IMR-90 (cell line): Measurements from ENCODE around the gene MRPL41. TPM values are rescaled to one million over a fixed set of nuclear protein-coding genes. Genes with fewer than 3 reads are reported as not detected.
A peak's percentile ranks its signal among the peaks of the same experiment; 100 is the strongest.

Experiments used
- ATAC-seq: fragments of 200-7000 bp; cut with Tn5 transposase; 2 replicates; pipeline ENCODE4 v1.9.1; 2020; ENCODE audit warnings: low read depth, mild to moderate bottlenecking, moderate library complexity
- BruUV-seq: library from RNA; stranded (reverse); fragments of 400-500 nt; replicated peaks from 2 replicates; lab custom pipeline; 2021; lab: Mats Ljungman, UMichigan
- CTCF ChIA-PET: fragments of 300-600 bp; formaldehyde crosslinking; extraction: SDS; loops from one replicate; lab custom pipeline; 2021; ENCODE audit warnings: antibody characterized with exemption; lab: Yijun Ruan, JAX
- POLR2A ChIA-PET: fragments of 300-600 bp; sonication (Branson Sonifier 250); formaldehyde crosslinking; loops from one replicate; lab custom pipeline; 2022; ENCODE audit warnings: antibody characterized with exemption; ENCODE audit not compliant: unreplicated experiment; lab: Charles Lee
- DNase-seq: peaks from one replicate; pipeline ENCODE4 v3.0.0; 2013
- H2AFZ ChIP-seq: replicated peaks from 2 replicates; pipeline ENCODE3; 2013; ENCODE audit warnings: low read length, mild to moderate bottlenecking; ENCODE audit not compliant: poor library complexity
- H2AK5ac ChIP-seq: 2 replicates; pipeline ENCODE4 v1.6.1; 2013; ENCODE audit warnings: low read depth, low read length, inconsistent platforms
- H2AK9ac ChIP-seq: replicated peaks from 2 replicates; pipeline ENCODE3; 2013; ENCODE audit warnings: mild to moderate bottlenecking, low read depth, low read length, moderate library complexity; ENCODE audit not compliant: poor library complexity
- H2BK120ac ChIP-seq: 2 replicates; pipeline ENCODE4 v1.6.1; 2013; ENCODE audit warnings: low read depth, low read length, inconsistent platforms
- H2BK15ac ChIP-seq: 3 replicates; pipeline ENCODE4 v1.6.1; 2013; ENCODE audit warnings: low read depth, low read length, inconsistent platforms
- H2BK20ac ChIP-seq: 2 replicates; pipeline ENCODE4 v1.6.1; 2013; ENCODE audit warnings: low read depth, mild to moderate bottlenecking, inconsistent platforms, low read length, moderate library complexity
- H2BK5ac ChIP-seq: 2 replicates; pipeline ENCODE4 v1.6.1; 2013; ENCODE audit warnings: mild to moderate bottlenecking, low read depth, low read length, inconsistent platforms; ENCODE audit not compliant: poor library complexity, severe bottlenecking
- H3K14ac ChIP-seq: replicated peaks from 2 replicates; pipeline ENCODE4 v1.6.1; 2013; ENCODE audit warnings: low read depth, low read length, inconsistent platforms
- H3K18ac ChIP-seq: 2 replicates; pipeline ENCODE4 v1.6.1; 2013; ENCODE audit warnings: low read depth, low read length, control low read depth
- H3K23ac ChIP-seq: 2 replicates; pipeline ENCODE4 v1.6.1; 2013; ENCODE audit warnings: low read depth, low read length, inconsistent platforms
- H3K27ac ChIP-seq: 2 replicates; pipeline ENCODE4 v1.5.1; 2013; ENCODE audit warnings: mild to moderate bottlenecking, control low read depth, low read length; ENCODE audit not compliant: insufficient read depth
- H3K27me3 ChIP-seq: 2 replicates; pipeline ENCODE4 v1.6.1; 2013; ENCODE audit warnings: low read length; ENCODE audit not compliant: control insufficient read depth, insufficient read depth
- H3K36me3 ChIP-seq: 2 replicates; pipeline ENCODE4 v1.6.1; 2013; ENCODE audit warnings: low read length, mixed read lengths; ENCODE audit not compliant: control insufficient read depth, insufficient read depth
- H3K4ac ChIP-seq: 2 replicates; pipeline ENCODE4 v1.6.1; 2013; ENCODE audit warnings: low read depth, low read length, inconsistent platforms
- H3K4me1 ChIP-seq: 2 replicates; pipeline ENCODE4 v1.6.1; 2013; ENCODE audit warnings: low read length, mixed read lengths; ENCODE audit not compliant: control insufficient read depth, insufficient read depth
- H3K4me2 ChIP-seq: 2 replicates; pipeline ENCODE4 v1.6.1; 2013; ENCODE audit warnings: low read depth, mild to moderate bottlenecking, control low read depth, low read length, moderate library complexity
- H3K4me3 ChIP-seq: 2 replicates; pipeline ENCODE4 v1.5.1; 2013; ENCODE audit warnings: low read depth, mild to moderate bottlenecking, control low read depth, low read length, moderate library complexity; ENCODE audit not compliant: insufficient read depth
- H3K56ac ChIP-seq: 2 replicates; pipeline ENCODE4 v1.6.1; 2013; ENCODE audit warnings: low read length, inconsistent platforms; ENCODE audit not compliant: insufficient read depth; ENCODE audit errors: extremely low read depth
- H3K79me1 ChIP-seq, 2 experiments: 2 replicates each; pipeline ENCODE4 v1.6.1; 2013; ENCODE audit warnings: low read length in 2 of 2, inconsistent platforms in 1 of 2, low read depth in 1 of 2
- H3K9ac ChIP-seq: 2 replicates; pipeline ENCODE4 v1.6.1; 2013; ENCODE audit warnings: low read depth, low read length, control low read depth
- H3K9me1 ChIP-seq: 2 replicates; pipeline ENCODE4 v1.6.1; 2013; ENCODE audit warnings: low read length, inconsistent platforms; ENCODE audit not compliant: insufficient read depth
- H3K9me3 ChIP-seq: 2 replicates; pipeline ENCODE4 v1.6.1; 2013; ENCODE audit warnings: low read length; ENCODE audit not compliant: control insufficient read depth, insufficient read depth
- H4K20me1 ChIP-seq: 2 replicates; pipeline ENCODE4 v1.6.1; 2013; ENCODE audit warnings: low read length, inconsistent platforms; ENCODE audit not compliant: insufficient read depth
- H4K5ac ChIP-seq: 2 replicates; pipeline ENCODE4 v1.6.1; 2013; ENCODE audit warnings: mild to moderate bottlenecking, low read depth, low read length, control low read depth
- H4K8ac ChIP-seq, 2 experiments: 2 replicates each; pipeline ENCODE4 v1.6.1; 2013; ENCODE audit warnings: low read depth in 2 of 2, low read length in 2 of 2, control low read depth in 1 of 2, inconsistent platforms in 1 of 2
- H4K91ac ChIP-seq: 2 replicates; pipeline ENCODE4 v1.6.1; 2013; ENCODE audit warnings: low read depth, low read length, inconsistent platforms; ENCODE audit not compliant: insufficient read depth
- BHLHE40 ChIP-seq: fragments of 150-350 bp; IDR thresholded peaks from 2 replicates; pipeline ENCODE4 v1.6.1; 2016; ENCODE audit warnings: mild to moderate bottlenecking, low read depth, low read length
- CEBPB ChIP-seq: IDR thresholded peaks from 2 replicates; pipeline ENCODE4 v1.6.1; 2012; ENCODE audit warnings: low read depth, low read length, improper control_type of control experiment
- CHD1 ChIP-seq: IDR thresholded peaks from 2 replicates; pipeline ENCODE4 v1.6.1; 2012; ENCODE audit warnings: low read depth, low read length, improper control_type of control experiment
- CTCF ChIP-seq: conservative IDR thresholded peaks from 2 replicates; pipeline ENCODE4 v1.5.1; 2012; ENCODE audit warnings: mild to moderate bottlenecking, low read depth, low read length, improper control_type of control experiment
- FOS ChIP-seq: fragments of 150-350 bp; IDR thresholded peaks from 2 replicates; pipeline ENCODE4 v1.6.1; 2016; ENCODE audit warnings: low read depth, low read length
- MAFK ChIP-seq: IDR thresholded peaks from 2 replicates; pipeline ENCODE4 v1.6.1; 2012; ENCODE audit warnings: low read depth, low read length, improper control_type of control experiment
- MAZ ChIP-seq: IDR thresholded peaks from 2 replicates; pipeline ENCODE4 v1.6.1; 2012; ENCODE audit warnings: low read depth, mild to moderate bottlenecking, low read length, improper control_type of control experiment, moderate library complexity, borderline replicate concordance
- MXI1 ChIP-seq: IDR thresholded peaks from 2 replicates; pipeline ENCODE4 v1.6.1; 2012; ENCODE audit warnings: low read depth, mild to moderate bottlenecking, low read length, moderate library complexity, borderline replicate concordance
- NFE2L2 ChIP-seq: fragments of 150-350 bp; IDR thresholded peaks from 2 replicates; pipeline ENCODE4 v1.6.1; 2016; ENCODE audit warnings: low read depth, mild to moderate bottlenecking, low read length
- POLR2A ChIP-seq: IDR thresholded peaks from 2 replicates; pipeline ENCODE4 v1.6.1; 2012; ENCODE audit warnings: mild to moderate bottlenecking, low read depth, low read length
- RAD21 ChIP-seq: IDR thresholded peaks from 2 replicates; pipeline ENCODE4 v1.6.1; 2012; ENCODE audit warnings: low read length, improper control_type of control experiment
- RCOR1 ChIP-seq: IDR thresholded peaks from 2 replicates; pipeline ENCODE4 v1.6.1; 2012; ENCODE audit warnings: mild to moderate bottlenecking, low read length, improper control_type of control experiment; ENCODE audit not compliant: insufficient replicate concordance
- RFX5 ChIP-seq: IDR thresholded peaks from 2 replicates; pipeline ENCODE4 v1.8.0; 2012; ENCODE audit warnings: low read depth, mild to moderate bottlenecking, low read length, moderate library complexity
- SMC3 ChIP-seq: fragments of 150-350 bp; IDR thresholded peaks from 2 replicates; pipeline ENCODE4 v1.6.1; 2016; ENCODE audit warnings: low read depth, mild to moderate bottlenecking, antibody characterized with exemption, low read length, moderate library complexity
- USF2 ChIP-seq: fragments of 150-350 bp; IDR thresholded peaks from 2 replicates; pipeline ENCODE4 v1.6.1; 2017; ENCODE audit warnings: mild to moderate bottlenecking, antibody characterized with exemption, low read length, low read depth
- WGBS, 2 experiments: methylation state at CpG; one replicate each; pipeline versions ENCODE4 v1.1.5 to v1.1.7; 2013; ENCODE audit warnings: missing lambda C conversion rate in 2 of 2; ENCODE audit not compliant: insufficient read length in 1 of 2; ENCODE audit errors: extremely low coverage in 2 of 2; 5-methylcytosine and 5-hydroxymethylcytosine counted together
- dilution Hi-C: fragments of 300-500 bp; cut with HindIII; formaldehyde crosslinking; loops from one replicate; pipeline ENCODE4 v1.14.3; 2018; ENCODE audit warnings: low sequenced_read_pairs; ENCODE audit not compliant: unreplicated experiment
- in situ Hi-C: fragments of 300-500 bp; cut with MboI; formaldehyde crosslinking; loops from 3 replicates; pipeline ENCODE4 v1.14.3; 2019; ENCODE audit warnings: low sequenced_read_pairs, inconsistent platforms, mixed read lengths
- intact Hi-C: fragments of 100-400 bp; cut with micrococcal nuclease; formaldehyde crosslinking; loops from 2 replicates; pipeline ENCODE4 v1.10.0; 2022
- polyA plus RNA-seq, 3 experiments: library from polyadenylated mRNA; depleted of rRNA; stranded (reverse); fragments of >200 nt; gene quantifications; 2 replicates each; pipeline ENCODE4 v1.2.3, GENCODE V29; 2012; ENCODE audit warnings: low replicate concordance in 1 of 3
- total RNA-seq: library from RNA; depleted of rRNA; stranded (reverse); fragments of >200 nt; gene quantifications from 2 replicates; pipeline ENCODE4 v1.2.3, GENCODE V29; 2012

Gene MRPL41
- total and polyA plus RNA-seq, 2 of the 4 experiments (the other 2 are of a cell fraction): 15.6 to 38.9 TPM

- no peak overlapping the region for H2BK5ac ChIP-seq
- no peak overlapping the region for H4K8ac ChIP-seq
- DNase-seq (no peak), ATAC-seq (peak; percentile 9)
- H3K9ac ChIP-seq: peak overlapping the region; percentile 62
- no peak overlapping the region for H2BK15ac ChIP-seq
- no peaks in the 10 kb centered on the region for H3K27me3 ChIP-seq
- H3K9me3 ChIP-seq: no peaks in the 10 kb centered on the region
- H2BK20ac ChIP-seq: no peak overlapping the region
- intact Hi-C loops (no loop called here), in situ Hi-C loops (no loop called here), dilution Hi-C loops (no loop called here)
- H4K91ac ChIP-seq: no peak overlapping the region
- peaks cover 7% of the 10 kb centered on the region for H3K4me1 ChIP-seq
- H4K20me1 ChIP-seq: peaks cover 10% of the 10 kb centered on the region; the same call in 1 of the 2 replicates
- WGBS, 2 experiments: 4% methylated on average over 27 of the region's 58 CpGs; no CpG with 5 or more reads in 1 of the 2 experiments
- no peak overlapping the region for H4K5ac ChIP-seq
- ChIA-PET POLR2A (no interaction called here), CTCF (interaction anchor here (1.9 kb wide), 1 partner anchor 10 kb away, joined by 5 read pairs; no protein-coding TSS in a partner anchor)
- H2AK5ac ChIP-seq: 0 out of 2 replicates have a peak overlapping the region, but pooled peaks have one; percentile 38
- peak overlapping the region; percentile 93 for H3K4me2 ChIP-seq
- H2BK120ac ChIP-seq: no peak overlapping the region
- peak overlapping the region; percentile 99 for H3K4me3 ChIP-seq
- H3K27ac ChIP-seq: peak overlapping the region; percentile 69; the same call in 1 of the 2 replicates
- no peak overlapping the region for H3K18ac ChIP-seq
- peaks cover 26% of the 10 kb centered on the region for H3K36me3 ChIP-seq
- H3K4ac ChIP-seq: no peak overlapping the region; the same call in 1 of the 2 replicates
- H3K23ac ChIP-seq: 0 out of 2 replicates have a peak overlapping the region, but pooled peaks have one; percentile 69
- H3K14ac ChIP-seq: peak overlapping the region; percentile 2; the same call in 1 of the 2 replicates
- peak overlapping the region; percentile 81 for H2AFZ ChIP-seq
- H2AK9ac ChIP-seq: peak overlapping the region; percentile 1
- no TSS peak for BruUV-seq
- peaks cover 7 to 36% of the 10 kb centered on the region in 2 experiments for H3K79me1 ChIP-seq
- no peak overlapping the region for H3K56ac ChIP-seq
- H3K9me1 ChIP-seq: no peaks in the 10 kb centered on the region
- no peak for TF ChIP-seq RFX5
- no peak for TF ChIP-seq POLR2A
- TF ChIP-seq CTCF: no peak
- TF ChIP-seq NFE2L2: no peak
- TF ChIP-seq MXI1: no peak
- no peak for TF ChIP-seq RAD21
- TF ChIP-seq MAFK: no peak
- no peak for TF ChIP-seq USF2
- no peak for TF ChIP-seq SMC3
- no peak for TF ChIP-seq CHD1
- no peak for TF ChIP-seq CEBPB
- no peak for TF ChIP-seq RCOR1
- TF ChIP-seq MAZ: no peak
- no peak for TF ChIP-seq FOS
- TF ChIP-seq BHLHE40: no peak
Observed at GRCh38 chr9:137589441-137590122, 37.9 kb downstream of the MRPL41 start.
